HG03135 (cell line): ENCODE data around the gene TNFRSF25.
A peak's percentile ranks its signal among the peaks of the same experiment; 100 is the strongest.

ENCODE experiments used
- ATAC-seq: cut with Tn5 transposase; IDR thresholded peaks from one replicate; pipeline ENCODE4 v1.9.1; 2021; ENCODE audit warnings: mild to moderate bottlenecking, moderate library complexity; ENCODE audit not compliant: unreplicated experiment

TNFRSF25 gene

GRCh38 chr1:6419804-6420453 lies 46.0 kb downstream of the TNFRSF25 start, which contains the start of gene HES2:
Gene HES2, minus strand, starts transcription at chr1:6419919. Its CDS starts 99 bp downstream, at chr1:6419820.
- no peak for ATAC-seq

DNA sequence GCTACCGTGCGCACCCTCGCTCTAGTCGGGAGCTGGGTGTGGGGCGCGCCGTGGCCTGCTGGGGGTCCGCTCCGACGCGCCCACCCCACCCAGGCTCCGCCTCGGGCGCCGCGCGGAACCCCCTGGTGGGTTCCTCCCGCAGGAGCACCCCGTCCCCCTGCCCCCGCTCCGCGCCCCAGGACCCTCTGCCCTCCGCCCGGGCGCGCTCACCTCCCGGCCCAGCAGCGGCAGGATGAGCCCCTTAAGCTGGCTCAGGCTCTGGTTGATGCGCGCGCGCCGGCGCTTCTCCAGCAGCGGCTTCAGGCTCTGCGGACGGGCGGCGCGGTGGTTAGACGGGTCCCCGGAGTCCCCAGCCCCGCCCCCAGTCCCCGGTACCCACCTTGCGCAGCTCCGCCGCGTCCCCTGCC lies 46.6 kb downstream of the TNFRSF25 start:
- no peak for ATAC-seq

GRCh38 chr1:6418668-6419396 lies 47.1 kb downstream of the TNFRSF25 start:
- ATAC-seq = no peak

DNA sequence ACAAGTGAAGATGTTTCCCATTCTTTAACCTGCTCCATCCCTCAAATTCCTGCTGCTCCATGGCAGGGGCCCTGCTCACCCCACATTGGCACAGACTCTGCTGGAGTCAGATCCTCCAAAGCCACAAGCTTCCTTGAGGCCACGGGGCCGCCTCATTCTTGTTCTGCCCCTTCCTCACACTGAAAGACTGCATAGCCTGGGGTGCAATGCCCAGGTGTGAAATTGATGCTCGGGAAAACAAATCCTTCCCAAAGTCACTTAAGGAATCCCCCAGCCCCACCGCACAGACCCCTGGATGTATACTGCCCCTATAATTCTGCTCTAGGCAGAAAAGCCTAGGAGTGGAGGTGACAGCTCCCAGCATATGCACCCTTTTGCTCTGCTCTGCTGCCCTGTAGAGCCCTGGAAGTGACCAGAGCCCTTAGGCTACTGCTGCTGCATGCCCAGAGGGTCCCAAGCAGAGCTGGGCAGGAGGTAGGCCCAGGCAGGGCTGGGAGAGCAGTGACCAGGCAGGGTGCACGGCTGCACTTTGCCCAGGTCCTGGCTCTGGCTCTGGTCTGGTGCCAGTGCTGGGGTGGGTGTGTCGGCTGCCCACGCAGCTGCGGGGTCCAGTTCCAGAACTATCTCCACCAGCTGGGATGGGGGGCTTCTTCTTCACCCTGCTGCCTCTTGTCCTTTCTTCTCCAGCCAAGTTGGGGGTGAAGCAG lies 47.9 kb downstream of the TNFRSF25 start:
- no peak for ATAC-seq

GRCh38 chr1:6416906-6417305 lies 49.1 kb downstream of the TNFRSF25 start:
- ATAC-seq = no peak

- no peak for ATAC-seq
These were observed 49.7 kb downstream of the TNFRSF25 start for GRCh38 chr1:6416295-6416656.

- ATAC-seq = no peak
These were observed 50.9 kb downstream of the TNFRSF25 start for GRCh38 chr1:6414881-6415626.

DNA sequence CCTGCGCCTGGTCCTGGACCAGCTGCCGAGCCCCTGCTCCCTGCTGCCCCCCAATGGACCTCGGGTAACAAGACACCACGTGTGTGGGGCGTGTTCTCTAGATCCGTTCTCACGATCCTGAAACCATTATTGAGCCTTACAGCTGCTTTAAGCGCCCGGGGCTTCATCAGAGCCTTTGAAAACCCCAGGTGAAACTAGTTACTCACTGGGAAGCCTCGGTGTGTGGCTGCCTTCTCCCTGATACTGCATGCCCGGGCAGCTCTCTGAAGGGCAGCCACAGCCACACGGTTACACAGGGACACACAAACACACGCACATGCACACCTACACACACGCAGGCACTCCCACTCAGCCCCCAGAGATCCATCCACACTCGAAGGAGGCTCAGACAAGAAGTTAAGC lies 51.5 kb downstream of the TNFRSF25 start:
- peak; percentile 74 for ATAC-seq

- ATAC-seq = no peak
These were observed 53.1 kb downstream of the TNFRSF25 start for GRCh38 chr1:6412896-6413295.
